ENCODE results near the gene TM7SF2.
"Not testable (repeated sequence)": the region's sequence is repeated elsewhere in the genome, so short reads cannot be mapped to it uniquely, and the experiment has no call there.

GRCh38 chr11:65150131-65150508 lies 38.4 kb downstream of the TM7SF2 start:
- TF ChIP-seq CTCF (IDR thresholded peaks at IDR 0.05; ENCODE audit: low read depth, low read length, poor library complexity, severe bottlenecking); EZH2phosphoT487 (IDR thresholded peaks at IDR 0.05; ENCODE audit: borderline replicate concordance, low read length): not testable (repeated sequence)

Measured in DOHH2 (cell line).